ENCODE measurements around the gene RYR3.
"Not testable (repeated sequence)": the region's sequence is repeated elsewhere in the genome, so short reads cannot be mapped to it uniquely, and the experiment has no call there.

The RYR3 gene

GRCh38 chr15:33526532-33526931 is 215.8 kb downstream of the RYR3 start:
- no peak for DNase-seq

DNA sequence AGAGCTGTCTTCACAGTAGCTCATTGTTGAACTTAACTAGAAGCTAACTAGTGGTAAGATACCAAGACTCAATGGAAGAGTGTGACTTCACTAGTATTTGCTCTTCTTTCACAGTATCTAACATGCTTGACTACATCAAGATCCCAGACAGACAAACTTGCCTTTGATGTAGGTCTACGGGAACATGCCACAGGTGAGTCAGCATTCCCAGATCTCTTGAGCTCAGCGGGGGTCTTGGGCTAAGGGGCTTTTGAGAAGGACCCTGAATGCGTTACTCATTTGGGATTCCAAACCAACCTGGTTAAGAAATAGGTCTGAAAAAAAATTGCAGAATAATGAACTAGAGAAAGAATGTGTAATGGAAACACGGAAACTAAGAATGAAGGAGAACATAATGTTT is 222.4 kb downstream of the RYR3 start:
- DNase-seq: no peak

- DNase-seq: no peak
These were observed 223.9 kb downstream of the RYR3 start for GRCh38 chr15:33534642-33535041.

DNA sequence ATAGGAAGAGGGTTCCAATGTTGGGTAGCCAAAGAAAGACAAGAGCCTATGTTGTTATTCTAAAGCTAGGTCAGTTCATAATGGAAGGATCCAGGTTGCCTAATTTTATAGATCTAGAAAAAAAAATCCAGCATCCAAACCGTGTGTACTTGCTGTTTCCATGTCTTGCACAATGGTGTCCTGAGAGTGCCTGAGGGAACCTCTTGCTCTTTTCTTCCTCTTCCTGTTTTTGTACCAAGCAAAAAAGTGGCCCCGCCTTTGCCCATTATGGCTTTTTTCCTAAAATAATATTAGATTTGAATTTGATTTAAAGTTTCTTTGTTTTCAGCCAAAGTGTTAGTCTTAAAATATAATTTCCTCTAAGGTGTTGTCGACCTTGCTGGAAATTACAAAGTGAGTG is 224.4 kb downstream of the RYR3 start:
- DNase-seq: no peak

GRCh38 chr15:33539825-33540573 is 229.2 kb downstream of the RYR3 start:
- DNase-seq: no peak

DNA sequence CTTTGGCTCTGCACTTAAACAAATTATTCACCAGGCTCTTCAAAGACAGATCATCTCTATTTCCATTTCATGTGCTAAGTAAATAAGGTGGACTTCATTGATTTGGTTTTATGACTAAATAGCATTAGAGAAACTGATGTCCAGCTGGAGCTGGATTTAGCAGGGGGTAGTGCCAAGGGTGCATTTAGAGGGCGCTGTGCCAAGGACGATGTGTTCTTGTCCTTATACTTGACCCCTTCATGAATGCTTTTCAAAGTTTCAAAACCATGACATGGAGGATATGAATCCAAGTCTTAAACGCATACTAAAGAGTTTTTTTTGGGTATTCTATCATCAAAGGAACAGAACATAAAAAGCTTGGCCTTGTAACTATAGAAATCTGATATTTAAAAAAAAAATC is 233.2 kb downstream of the RYR3 start:
- DNase-seq: no peak

DNA sequence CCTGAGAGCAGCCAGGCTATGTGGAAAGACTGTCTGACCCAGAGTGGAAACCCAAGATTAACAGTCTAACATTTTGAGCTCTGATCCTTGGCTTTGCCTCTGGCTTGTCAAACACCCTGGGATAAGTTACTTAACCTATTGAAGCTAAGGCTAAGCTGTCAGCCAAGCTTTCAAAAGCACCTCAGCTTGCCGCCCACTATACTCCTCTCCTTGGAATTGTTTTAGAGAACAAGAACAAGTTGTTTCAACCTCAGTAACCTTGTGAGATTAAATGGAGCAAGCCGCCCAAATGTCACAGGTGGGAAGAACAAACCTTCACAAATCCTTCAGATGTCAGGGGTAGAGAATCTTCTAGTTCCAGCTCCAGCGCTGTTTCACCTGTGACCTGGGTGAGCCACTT is 235.1 kb downstream of the RYR3 start:
- no peak for DNase-seq

DNA sequence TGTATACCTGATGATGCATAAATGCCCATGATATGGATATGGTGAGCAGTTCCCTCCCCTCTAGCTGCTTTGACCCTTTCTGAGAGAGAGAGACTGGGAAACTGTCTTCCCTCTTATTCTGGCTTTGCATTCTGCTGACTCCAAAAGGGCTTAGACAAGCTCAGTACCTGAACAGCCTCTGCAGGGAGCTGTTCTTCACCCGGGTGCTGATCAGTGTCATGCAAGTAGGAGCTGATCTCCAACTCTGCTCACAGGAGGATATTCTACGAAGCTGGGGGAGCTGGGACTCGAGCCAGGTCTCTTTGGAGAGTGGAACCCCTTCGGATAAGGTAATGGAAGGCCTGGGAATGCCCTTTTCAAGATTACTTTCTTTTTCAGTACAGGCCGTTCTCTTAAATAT is 237.1 kb downstream of the RYR3 start:
- DNase-seq: no peak

DNA sequence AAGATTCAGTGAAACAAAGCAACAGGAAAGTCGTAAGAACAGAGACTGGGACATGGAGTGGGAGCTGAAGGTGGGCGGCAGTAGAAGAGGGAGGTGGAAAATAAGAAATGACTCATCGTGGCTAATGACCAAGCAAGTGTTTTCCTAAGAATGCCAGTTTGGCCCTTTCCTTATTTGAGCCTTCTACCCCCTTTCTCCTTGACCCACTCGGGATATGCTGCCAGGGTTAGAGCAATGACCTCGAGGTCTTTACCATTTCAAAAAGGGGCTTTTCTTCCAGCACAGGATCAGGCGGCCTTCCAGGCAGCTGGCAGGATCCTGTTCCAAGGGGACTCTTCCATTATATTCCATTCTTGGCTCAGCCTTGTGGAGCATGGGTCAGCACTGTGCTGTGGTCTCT is 241.1 kb downstream of the RYR3 start:
- no peak for DNase-seq

DNA sequence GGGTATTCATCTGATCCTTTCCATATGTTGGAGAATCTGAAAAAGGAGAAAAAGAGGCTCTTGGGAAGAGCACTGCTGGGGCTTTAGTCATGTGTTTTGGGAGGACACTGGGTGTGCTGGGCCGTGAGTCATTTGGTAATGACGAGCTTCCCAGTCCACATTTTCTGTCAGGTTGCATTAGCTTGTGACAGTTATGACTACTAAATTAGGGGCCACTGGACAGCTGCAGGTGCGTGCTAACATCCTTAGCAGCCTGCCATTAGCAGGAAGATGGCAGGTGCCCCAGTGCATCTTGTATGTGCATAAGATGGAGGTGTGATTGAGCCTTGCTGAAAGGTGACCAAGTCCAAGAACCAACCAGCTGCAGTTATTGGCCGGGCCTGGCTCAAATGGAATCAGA is 242.4 kb downstream of the RYR3 start:
- DNase-seq: no peak

- no peak for DNase-seq
These were observed 248.6 kb downstream of the RYR3 start for GRCh38 chr15:33559207-33559890.

- no peak for DNase-seq
These were observed 250.6 kb downstream of the RYR3 start for GRCh38 chr15:33561407-33561806.

DNA sequence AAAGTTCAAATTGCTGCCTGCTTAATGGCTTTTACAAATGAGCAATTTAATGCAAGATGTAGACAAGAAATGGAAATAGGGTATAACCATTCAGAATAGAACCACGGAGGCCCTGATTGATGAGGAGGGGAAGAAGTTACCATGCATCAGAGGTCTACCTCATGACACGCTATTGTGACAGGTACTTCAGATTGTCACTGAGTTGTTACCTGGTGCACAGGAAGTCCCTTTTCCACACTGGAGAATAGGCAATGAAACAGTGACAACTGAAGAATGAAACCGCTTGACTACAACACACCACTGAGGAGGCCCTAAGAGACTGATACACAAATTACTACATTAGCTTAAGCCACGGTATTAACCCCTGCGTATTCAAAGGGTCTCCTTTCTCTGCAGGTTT is 251.2 kb downstream of the RYR3 start:
- no peak for DNase-seq

- no peak for DNase-seq
These were observed 254.3 kb downstream of the RYR3 start for GRCh38 chr15:33565094-33565493.

DNA sequence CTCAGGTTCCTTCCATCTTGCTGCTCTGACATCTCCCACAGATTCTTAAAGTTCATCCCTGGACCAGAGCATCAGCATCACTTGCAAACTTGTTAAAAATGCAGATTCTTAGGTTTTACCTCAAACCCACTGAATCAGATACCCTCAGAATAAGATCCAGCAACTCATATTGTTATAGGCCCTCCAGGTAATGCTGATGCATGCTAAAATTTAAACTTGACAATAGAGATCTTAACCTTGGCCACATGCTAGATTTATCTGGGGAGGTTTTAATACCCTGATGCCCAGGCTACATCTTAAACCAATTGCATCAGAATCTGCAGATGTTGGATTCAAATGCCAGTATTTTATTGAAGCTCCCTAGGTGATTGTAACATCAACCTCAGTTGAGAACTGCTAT is 256.9 kb downstream of the RYR3 start:
- no peak for DNase-seq

- DNase-seq: no peak
These were observed 258.3 kb downstream of the RYR3 start for GRCh38 chr15:33569036-33569435.

DNA sequence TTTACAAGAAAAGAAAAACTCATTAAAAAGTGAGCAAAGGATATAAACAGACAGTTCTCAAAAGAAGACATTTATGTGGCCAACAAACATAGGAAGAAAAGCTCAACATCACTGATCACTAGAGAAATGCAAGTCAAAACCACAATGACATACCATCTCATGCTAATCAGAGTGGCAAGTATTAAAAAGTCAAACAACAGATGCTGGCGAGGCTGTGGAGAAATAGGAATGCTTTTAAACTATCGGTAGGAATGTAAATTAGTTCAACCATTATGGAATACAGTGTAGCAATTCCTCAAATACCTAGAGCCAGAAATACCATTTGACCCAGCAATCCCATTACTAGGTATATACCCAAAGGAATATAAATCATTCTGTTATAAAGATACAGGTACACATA is 267.1 kb downstream of the RYR3 start:
- DNase-seq: not testable (repeated sequence)

DNA sequence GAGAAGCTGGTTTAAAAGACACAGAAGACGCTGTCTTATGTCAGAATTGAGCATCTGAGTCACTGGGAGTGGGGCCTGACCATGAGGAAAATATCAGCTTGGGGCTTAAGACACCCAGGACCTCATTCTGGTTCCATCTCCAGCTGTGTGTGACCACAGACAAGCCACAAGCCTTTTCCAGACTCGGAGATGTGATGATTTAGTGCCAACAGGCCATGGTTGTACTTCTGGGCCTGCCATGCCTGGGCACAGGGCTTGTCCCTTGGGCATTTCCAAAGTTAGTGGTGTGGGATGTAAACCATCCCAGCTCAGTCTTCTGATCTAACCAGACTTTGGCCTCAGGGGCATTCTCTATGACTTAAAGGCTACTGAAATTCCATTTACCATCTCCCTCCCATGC is 269.8 kb downstream of the RYR3 start:
- no peak for DNase-seq

GRCh38 chr15:33581032-33581431 is 270.3 kb downstream of the RYR3 start:
- DNase-seq: no peak

- no peak for DNase-seq
These were observed 274.0 kb downstream of the RYR3 start for GRCh38 chr15:33584797-33585196.

DNA sequence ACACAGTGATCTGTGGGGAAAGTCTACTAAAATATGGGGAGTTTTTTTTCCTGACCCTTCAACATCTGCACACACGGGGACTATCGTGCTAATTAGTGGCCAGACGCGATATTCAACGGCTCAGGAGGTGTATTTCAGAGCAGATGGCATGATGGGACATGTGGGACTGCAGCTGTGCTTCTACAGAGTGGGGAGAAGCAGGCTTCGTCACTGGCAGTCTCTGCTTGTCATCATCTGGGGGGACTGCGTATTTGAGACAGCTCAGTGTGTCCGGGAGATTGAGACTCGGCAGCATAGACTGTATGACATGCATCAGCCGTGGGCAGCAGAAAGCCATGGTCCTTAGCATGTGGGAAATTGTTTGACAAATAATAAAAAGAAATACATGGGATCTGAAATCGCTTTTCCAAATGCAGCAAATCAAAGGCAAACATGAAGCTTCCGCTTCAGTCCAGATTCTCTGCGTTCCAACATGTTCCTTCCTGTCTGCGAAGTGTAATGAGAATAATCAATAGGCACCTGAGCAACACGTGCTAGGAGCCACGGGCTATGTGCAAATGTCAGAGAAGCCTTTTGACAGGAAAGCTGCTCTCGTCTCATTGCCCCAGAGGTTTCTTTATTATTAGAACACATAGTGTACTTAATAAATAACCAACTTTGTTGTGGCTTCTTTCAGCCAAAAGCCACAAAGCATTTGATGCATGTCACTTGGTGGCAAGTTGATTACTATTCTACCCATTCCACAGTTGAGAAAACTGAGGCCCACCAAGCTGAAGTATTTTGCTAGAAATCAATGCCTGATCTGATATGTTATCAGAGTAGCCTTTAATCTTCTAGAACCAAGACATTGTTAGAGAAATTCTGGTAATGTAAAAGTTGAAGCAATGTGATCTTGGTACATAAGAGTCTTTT is 276.3 kb downstream of the RYR3 start:
- DNase-seq: no peak

DNA sequence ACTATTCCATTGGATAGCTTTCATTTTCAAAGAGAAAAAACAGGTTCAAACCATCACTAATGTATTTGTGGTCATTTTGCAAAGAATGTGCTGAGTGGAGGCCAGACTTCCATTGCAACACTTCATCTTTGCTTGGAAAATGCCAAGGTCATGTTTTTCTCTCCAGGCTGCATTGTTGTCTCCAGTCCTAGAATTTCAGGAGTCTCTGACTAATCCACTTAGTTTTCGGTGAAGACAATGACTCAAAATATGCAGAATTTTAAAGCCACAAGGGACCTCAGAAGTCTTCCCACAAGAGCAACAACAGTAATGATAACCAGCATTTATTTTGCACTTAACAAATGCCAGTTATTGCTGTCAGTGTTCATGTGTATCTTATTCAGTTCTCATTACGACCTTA is 277.0 kb downstream of the RYR3 start:
- DNase-seq: no peak

- no peak for DNase-seq
These were observed 282.1 kb downstream of the RYR3 start for GRCh38 chr15:33592864-33593263.

GRCh38 chr15:33598382-33598781 is 287.6 kb downstream of the RYR3 start:
- DNase-seq: not testable (repeated sequence)
